Activated CD8-positive, alpha-beta memory T cell treated with anti-CD3 and anti-CD28 coated beads, Interleukin-2, amount 50 U/mL, for 1 hour (primary cell): ENCODE data around the gene ZFAND6.
A peak's percentile ranks its signal among the peaks of the same experiment; 100 is the strongest.
"Not testable (repeated sequence)": the region's sequence is repeated elsewhere in the genome, so short reads cannot be mapped to it uniquely, and the experiment has no call there.

Experiments used
- DNase-seq: peaks from one replicate; pipeline ENCODE4 v3.0.0-alpha.2; 2020; ENCODE audit errors: extremely low read depth

Gene ZFAND6

GRCh38 chr15:80058851-80059785, at the start of gene ZFAND6:
Gene ZFAND6, plus strand, starts transcription at chr15:80059676. Its CDS starts 60,669 bp downstream, at chr15:80120345.
- peak; percentile 77 for DNase-seq

- no peak for DNase-seq
Observed at GRCh38 chr15:80010131-80010673, 49.3 kb upstream of the ZFAND6 start.

DNA sequence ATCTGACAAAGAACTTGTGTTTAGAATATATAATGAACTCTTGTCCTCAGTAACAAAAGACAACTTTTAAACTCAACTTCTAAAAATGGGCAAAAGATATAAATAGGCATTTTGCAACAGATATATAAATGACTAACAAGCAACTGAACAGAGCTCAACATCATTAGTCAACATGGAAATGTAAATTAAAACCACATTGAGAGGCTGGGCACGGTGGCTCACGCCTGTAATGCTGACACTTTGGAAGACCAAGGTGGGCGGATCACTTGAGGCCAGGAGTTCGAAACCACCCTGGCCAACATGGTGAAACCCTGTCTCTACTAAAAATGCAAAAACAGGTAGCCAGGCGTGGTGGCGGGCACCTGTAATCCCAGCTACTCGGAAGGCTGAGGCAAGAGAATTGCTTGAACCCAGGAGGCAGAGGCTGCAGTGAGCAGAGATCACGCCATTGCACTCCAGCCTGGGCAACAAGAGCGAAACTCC, 48.4 kb upstream of the ZFAND6 start:
- not testable (repeated sequence) for DNase-seq

DNA sequence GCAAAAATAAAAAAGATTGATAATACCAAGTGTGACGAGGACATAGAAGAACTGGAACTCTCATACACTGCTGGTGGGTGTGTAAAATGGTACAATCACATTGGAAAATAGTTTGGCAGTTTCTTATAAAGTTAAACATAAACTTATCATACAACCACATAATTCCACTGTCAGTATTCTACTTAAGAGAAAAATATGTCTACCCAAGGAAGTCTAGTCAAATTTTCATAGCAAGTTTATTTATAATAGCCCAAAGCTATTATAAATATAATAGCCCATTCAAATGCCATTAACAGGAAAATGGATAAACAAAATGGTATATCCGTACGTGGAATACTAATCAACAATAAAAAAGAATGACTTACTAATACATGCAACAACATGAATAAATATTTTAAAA, 47.9 kb upstream of the ZFAND6 start:
- DNase-seq = no peak

GRCh38 chr15:80012060-80012726, 47.3 kb upstream of the ZFAND6 start:
- no peak for DNase-seq

GRCh38 chr15:80014186-80014585, 45.3 kb upstream of the ZFAND6 start:
- DNase-seq = not testable (repeated sequence)

- no peak for DNase-seq
Observed at GRCh38 chr15:80015156-80015555, 44.3 kb upstream of the ZFAND6 start.

DNA sequence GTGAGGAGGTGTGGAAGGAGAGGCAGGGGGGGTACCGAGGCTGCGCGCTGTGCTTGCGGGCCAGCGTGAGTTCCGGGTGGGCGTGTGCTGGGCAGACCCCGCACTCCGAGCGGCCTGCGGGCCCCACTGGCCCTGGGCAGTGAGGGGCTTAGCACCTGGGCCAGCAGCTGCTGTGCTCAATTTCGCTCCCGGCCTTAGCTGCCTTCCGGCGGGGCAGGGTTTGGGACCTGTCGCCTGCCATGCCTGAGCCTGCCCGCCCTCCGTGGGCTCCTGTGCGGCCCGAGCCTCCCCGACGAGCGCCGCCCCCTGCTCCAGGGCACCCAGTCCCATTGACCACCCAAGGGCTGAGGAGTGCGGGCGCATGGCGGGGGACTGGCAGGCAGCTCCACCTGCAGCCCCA, 43.0 kb upstream of the ZFAND6 start:
- not testable (repeated sequence) for DNase-seq

DNA sequence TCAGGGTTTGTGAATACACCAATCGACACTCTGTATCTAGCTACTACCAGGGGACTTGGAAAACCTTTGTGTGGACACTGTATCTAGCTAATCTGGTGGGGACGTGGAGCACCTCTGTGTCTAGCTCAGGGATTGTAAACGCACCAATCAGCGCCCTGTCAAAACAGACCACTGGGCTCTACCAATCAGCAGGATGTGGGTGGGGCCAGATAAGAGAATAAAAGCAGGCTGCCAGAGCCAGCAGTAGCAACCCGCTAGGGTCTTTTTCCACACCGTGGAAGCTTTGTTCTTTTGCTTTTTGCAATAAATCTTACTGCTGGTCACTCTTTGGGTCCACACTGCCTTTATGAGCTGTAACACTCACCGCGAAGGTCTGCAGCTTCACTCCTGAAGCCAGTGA, 42.3 kb upstream of the ZFAND6 start:
- not testable (repeated sequence) for DNase-seq

GRCh38 chr15:80019168-80019745, 40.2 kb upstream of the ZFAND6 start:
- DNase-seq = no peak

GRCh38 chr15:80020149-80020548, 39.3 kb upstream of the ZFAND6 start:
- not testable (repeated sequence) for DNase-seq

- DNase-seq = no peak
Observed at GRCh38 chr15:80020731-80021130, 38.7 kb upstream of the ZFAND6 start.

- no peak for DNase-seq
Observed at GRCh38 chr15:80026310-80026709, 33.2 kb upstream of the ZFAND6 start.

GRCh38 chr15:80026754-80027153, 32.7 kb upstream of the ZFAND6 start:
- no peak for DNase-seq

- DNase-seq = no peak
Observed at GRCh38 chr15:80028937-80029336, 30.5 kb upstream of the ZFAND6 start.

DNA sequence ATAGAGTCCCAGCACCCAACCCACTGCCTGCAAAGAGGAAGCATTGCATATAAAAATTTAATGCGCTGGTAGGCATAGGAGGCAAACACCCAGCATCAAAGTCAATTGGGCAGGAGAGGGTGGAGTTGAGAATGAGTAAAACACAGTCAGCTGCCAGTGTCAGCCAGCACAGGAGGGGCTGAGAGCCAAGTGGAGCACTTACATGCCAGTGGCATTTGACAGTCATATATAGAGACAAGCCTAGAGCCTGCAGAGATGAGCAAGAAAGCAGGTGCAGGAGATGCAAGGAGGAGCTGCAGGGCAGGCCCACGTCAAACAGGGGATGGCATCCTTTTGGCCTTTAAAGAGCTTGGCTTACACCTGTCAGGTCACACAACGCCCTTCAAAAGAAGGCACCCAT, 27.6 kb upstream of the ZFAND6 start:
- DNase-seq = no peak

DNA sequence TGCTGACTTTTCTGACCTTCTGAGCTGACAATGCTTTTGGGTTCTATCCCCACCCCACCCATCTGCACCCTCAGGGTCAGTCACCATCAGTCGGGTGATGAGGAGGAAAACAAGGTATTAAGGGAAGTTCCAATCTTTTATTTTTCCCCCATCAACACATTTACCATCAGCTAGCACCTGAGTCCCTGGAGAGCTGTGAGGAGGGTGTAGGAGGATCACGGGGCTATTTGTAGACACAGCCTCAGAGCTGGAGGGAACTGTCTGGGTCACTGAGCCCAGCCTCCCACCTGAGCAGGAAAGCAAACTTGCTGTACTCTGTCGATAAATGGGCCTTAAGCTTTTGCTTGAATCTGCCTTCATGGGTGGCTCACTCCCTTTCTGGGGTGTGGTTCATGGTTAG, 24.8 kb upstream of the ZFAND6 start:
- no peak for DNase-seq

GRCh38 chr15:80036071-80036470, 23.4 kb upstream of the ZFAND6 start:
- DNase-seq = no peak

GRCh38 chr15:80041494-80042253, 17.8 kb upstream of the ZFAND6 start:
- DNase-seq = no peak

DNA sequence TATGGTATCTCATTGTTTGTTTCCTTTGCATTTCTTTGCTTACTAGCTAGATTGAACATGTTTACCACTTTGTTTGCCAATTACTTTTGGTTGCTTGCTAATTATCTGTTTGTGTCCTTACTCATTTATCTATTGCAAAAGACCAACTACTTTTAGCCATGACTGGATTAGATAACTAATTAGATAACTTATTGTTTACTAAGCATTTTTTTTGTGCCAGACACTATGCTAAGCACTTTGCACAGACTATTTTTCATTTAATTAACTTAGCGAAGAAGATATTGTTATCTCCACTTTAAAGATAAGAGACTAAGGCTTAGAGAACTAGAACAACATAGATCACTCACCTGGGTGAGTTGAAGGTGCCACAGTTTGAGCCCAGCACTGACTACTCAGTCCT, 16.9 kb upstream of the ZFAND6 start:
- DNase-seq = no peak

DNA sequence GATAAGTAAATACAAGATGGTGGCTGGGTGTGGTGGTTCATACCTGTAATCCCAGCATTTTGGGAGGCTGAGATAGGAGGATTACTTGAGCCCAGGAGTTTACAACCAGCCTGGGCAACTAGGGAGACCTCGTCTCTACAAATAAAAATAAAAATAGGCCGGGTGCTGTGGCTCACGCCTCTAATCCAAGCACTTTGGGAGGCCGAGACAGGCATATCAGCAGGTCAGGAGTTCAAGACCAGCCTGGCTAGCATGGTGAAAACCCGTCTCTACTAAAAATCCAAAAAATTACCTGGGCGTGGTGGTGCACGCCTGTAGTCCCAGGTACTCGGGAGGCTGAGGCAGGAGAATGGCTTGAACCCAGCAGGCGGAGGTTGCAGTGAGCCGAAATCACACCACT, 14.3 kb upstream of the ZFAND6 start:
- DNase-seq = not testable (repeated sequence)
